ENCODE data around the gene ZBTB33. TPM values are rescaled to one million over a fixed set of nuclear protein-coding genes. Genes with fewer than 3 reads are reported as not detected.
A peak's percentile ranks its signal among the peaks of the same experiment; 100 is the strongest.

Gene ZBTB33
- total RNA-seq, 1 donor from 2014 or later: 45.6 TPM

- Histone ChIP-seq H4K20me1 (ENCODE audit: low read depth) (no peaks in the 10 kb centered on the region), H3F3A (ENCODE audit: low read depth) (peaks cover 5% of the 10 kb centered on the region), H3K27me3 (no peaks in the 10 kb centered on the region), H3K4me1 (no peaks in the 10 kb centered on the region), H3K9me3 (ENCODE audit: low read depth) (no peaks in the 10 kb centered on the region), H3K4me3 (no peak overlapping the region), H3K27ac (no peak overlapping the region), H3K36me3 (no peaks in the 10 kb centered on the region), H3K9ac (no peak overlapping the region), H2AFZ (replicated peaks) (no peak overlapping the region), H3K4me2 (no peak overlapping the region), H3K79me2 (ENCODE audit: low read depth) (no peaks in the 10 kb centered on the region)
- H3K27ac Mint-ChIP-seq: no peak overlapping the region
- H3K27me3 Mint-ChIP-seq (ENCODE audit: insufficient read depth, low read depth): no peaks in the 10 kb centered on the region
- no peaks in the 10 kb centered on the region for H3K9me3 Mint-ChIP-seq
- H3K4me3 Mint-ChIP-seq: no peak overlapping the region
- DNase-seq (ENCODE audit: low spot score): no peak
- TF ChIP-seq EZH2phosphoT487 (IDR thresholded peaks at IDR 0.05) (no peak), EZH2 (IDR thresholded peaks at IDR 0.05) (no peak), CTCF (IDR thresholded peaks at IDR 0.05) (no peak)
- peaks cover 12% of the 10 kb centered on the region for H3K4me1 Mint-ChIP-seq
- H3K36me3 Mint-ChIP-seq: no peaks in the 10 kb centered on the region
Observed at GRCh38 chrX:120297923-120298322, 47.3 kb downstream of the ZBTB33 start.

GRCh38 chrX:120299928-120300327, 49.3 kb downstream of the ZBTB33 start:
- H3K27me3 Mint-ChIP-seq (ENCODE audit: insufficient read depth, low read depth): no peaks in the 10 kb centered on the region
- Histone ChIP-seq H3K27ac (no peak overlapping the region), H4K20me1 (ENCODE audit: low read depth) (no peaks in the 10 kb centered on the region), H3K4me1 (no peaks in the 10 kb centered on the region), H3K79me2 (ENCODE audit: low read depth) (no peaks in the 10 kb centered on the region), H3K9ac (no peak overlapping the region), H3K4me2 (no peak overlapping the region), H3K9me3 (ENCODE audit: low read depth) (no peaks in the 10 kb centered on the region), H3K27me3 (no peaks in the 10 kb centered on the region), H2AFZ (replicated peaks) (no peak overlapping the region), H3F3A (ENCODE audit: low read depth) (peaks cover 5% of the 10 kb centered on the region), H3K36me3 (no peaks in the 10 kb centered on the region), H3K4me3 (no peak overlapping the region)
- H3K36me3 Mint-ChIP-seq: no peaks in the 10 kb centered on the region
- no peak overlapping the region for H3K4me3 Mint-ChIP-seq
- TF ChIP-seq EZH2 (IDR thresholded peaks at IDR 0.05) (no peak), CTCF (IDR thresholded peaks at IDR 0.05) (peak; percentile 23), EZH2phosphoT487 (IDR thresholded peaks at IDR 0.05) (no peak)
- no peak overlapping the region for H3K27ac Mint-ChIP-seq
- peaks cover 16% of the 10 kb centered on the region for H3K4me1 Mint-ChIP-seq
- DNase-seq (ENCODE audit: low spot score): peak; percentile 21
- H3K9me3 Mint-ChIP-seq: no peaks in the 10 kb centered on the region

- H3F3A ChIP-seq (ENCODE audit: low read depth): peaks cover 5% of the 10 kb centered on the region
- no peaks in the 10 kb centered on the region for H3K36me3 Mint-ChIP-seq
- H3K4me3 Mint-ChIP-seq: no peak overlapping the region
- no peaks in the 10 kb centered on the region for H4K20me1 ChIP-seq (ENCODE audit: low read depth)
- H2AFZ ChIP-seq (replicated peaks): no peak overlapping the region
- H3K79me2 ChIP-seq (ENCODE audit: low read depth): no peaks in the 10 kb centered on the region
- no peak overlapping the region for H3K4me2 ChIP-seq
- no peaks in the 10 kb centered on the region for H3K36me3 ChIP-seq
- peaks cover 4% of the 10 kb centered on the region for H3K27me3 Mint-ChIP-seq (ENCODE audit: insufficient read depth, low read depth)
- TF ChIP-seq CTCF (IDR thresholded peaks at IDR 0.05): no peak
- no peak for TF ChIP-seq EZH2 (IDR thresholded peaks at IDR 0.05)
- TF ChIP-seq EZH2phosphoT487 (IDR thresholded peaks at IDR 0.05): no peak
- H3K27ac ChIP-seq: no peak overlapping the region
- no peaks in the 10 kb centered on the region for H3K9me3 ChIP-seq (ENCODE audit: low read depth)
- H3K4me3 ChIP-seq: no peak overlapping the region
- H3K27me3 ChIP-seq: peaks cover 9% of the 10 kb centered on the region
- H3K4me1 Mint-ChIP-seq: peaks cover 22% of the 10 kb centered on the region
- DNase-seq (ENCODE audit: low spot score): no peak
- no peak overlapping the region for H3K27ac Mint-ChIP-seq
- H3K9me3 Mint-ChIP-seq: no peaks in the 10 kb centered on the region
- no peak overlapping the region for H3K9ac ChIP-seq
- no peaks in the 10 kb centered on the region for H3K4me1 ChIP-seq
Observed at GRCh38 chrX:120301497-120301896, 50.9 kb downstream of the ZBTB33 start.
